SK-N-SH (cell line): ENCODE data around the gene LRIG1. TPM values are rescaled to one million over a fixed set of nuclear protein-coding genes. Genes with fewer than 3 reads are reported as not detected.

Source experiments
- CTCF ChIA-PET: fragments of 300-600, 350-600 bp; formaldehyde crosslinking; extraction: SDS; loops from one replicate; lab custom pipeline; 2021; lab: Yijun Ruan, JAX
- POLR2A ChIA-PET: fragments of 350-600 bp; sonication (Branson Sonifier 250); formaldehyde crosslinking; extraction: SDS; loops from one replicate; lab custom pipeline; 2020; ENCODE audit warnings: antibody characterized with exemption, inconsistent platforms; lab: Yijun Ruan, JAX
- DNase-seq: peaks from one replicate; pipeline ENCODE4 v3.0.0; 2012
- H2AFZ ChIP-seq: fragments of 200-600 bp; sonication (generic); 2 replicates; pipeline ENCODE4 v1.8.1; 2016; ENCODE audit warnings: antibody characterized with exemption, mild to moderate bottlenecking, low read depth
- H3F3A ChIP-seq: fragments of 200-600 bp; sonication (generic); replicated peaks from 2 replicates; pipeline ENCODE3; 2016; ENCODE audit warnings: antibody characterized with exemption, mild to moderate bottlenecking; ENCODE audit not compliant: insufficient read depth
- H3K27ac ChIP-seq, 2 experiments: fragments of 200-500 bp in 1 of 2; fragments of 200-600 bp in 1 of 2; sonication (Bioruptor generic) in 1 of 2; sonication (generic), shearing (Covaris generic) in 1 of 2; 2 replicates each; pipeline versions ENCODE4 v1.5.1 to v1.6.1; 2014 to 2016; ENCODE audit warnings: low read depth in 2 of 2, inconsistent platforms in 1 of 2, low read length in 1 of 2, mild to moderate bottlenecking in 1 of 2, mixed read lengths in 1 of 2
- H3K27me3 ChIP-seq: fragments of 200-600 bp; sonication (generic), shearing (Covaris generic); 2 replicates; pipeline ENCODE4 v1.6.1; 2016; ENCODE audit warnings: mixed run types; ENCODE audit not compliant: insufficient read depth
- H3K36me3 ChIP-seq, 2 experiments: fragments of 200-500 bp in 1 of 2; fragments of 200-600 bp in 1 of 2; sonication (Bioruptor generic) in 1 of 2; sonication (generic) in 1 of 2; replicated peaks in 1 of 2; 2 replicates each; pipeline versions ENCODE3 to v1.5.1; 2014 to 2016; ENCODE audit warnings: low read length in 1 of 2, mild to moderate bottlenecking in 1 of 2; ENCODE audit not compliant: insufficient read depth in 2 of 2, control insufficient read depth in 1 of 2
- H3K4me1 ChIP-seq, 2 experiments: fragments of 200-500 bp in 1 of 2; fragments of 200-600 bp in 1 of 2; sonication (Bioruptor generic) in 1 of 2; sonication (generic), shearing (Covaris generic) in 1 of 2; 2 replicates each; pipeline versions ENCODE4 v1.5.1 to v1.6.1; 2014 to 2016; ENCODE audit warnings: low read depth in 1 of 2, low read length in 1 of 2, mixed run types in 1 of 2; ENCODE audit not compliant: insufficient read depth in 2 of 2, control insufficient read depth in 1 of 2
- H3K4me2 ChIP-seq: fragments of 200-600 bp; sonication (generic), shearing (Covaris generic); 2 replicates; pipeline ENCODE4 v1.6.1; 2017; ENCODE audit warnings: mixed run types
- H3K4me3 ChIP-seq, 2 experiments: fragments of 200-500 bp in 1 of 2; fragments of 200-600 bp in 1 of 2; sonication (Bioruptor generic) in 1 of 2; sonication (generic), shearing (Covaris generic) in 1 of 2; 2 replicates each; pipeline versions ENCODE4 v1.5.1 to v1.8.1; 2014 to 2016; ENCODE audit warnings: low read depth in 2 of 2, inconsistent platforms in 1 of 2, low read length in 1 of 2, mild to moderate bottlenecking in 1 of 2, mixed read lengths in 1 of 2, moderate library complexity in 1 of 2
- H3K79me2 ChIP-seq: fragments of 200-600 bp; sonication (generic); 2 replicates; pipeline ENCODE4 v1.8.1; 2017; ENCODE audit warnings: mild to moderate bottlenecking; ENCODE audit not compliant: insufficient read depth
- H3K9ac ChIP-seq: fragments of 200-600 bp; sonication (generic); 2 replicates; pipeline ENCODE4 v1.6.1; 2017; ENCODE audit warnings: mixed run types
- H3K9me2 ChIP-seq: fragments of 200-600 bp; sonication (generic); 2 replicates; pipeline ENCODE4 v1.6.1; 2017; ENCODE audit warnings: mixed run types
- H3K9me3 ChIP-seq: fragments of 200-600 bp; sonication (generic); 2 replicates; pipeline ENCODE4 v1.6.1; 2017; ENCODE audit warnings: mixed run types, mild to moderate bottlenecking, moderate library complexity
- H4K20me1 ChIP-seq: fragments of 200-600 bp; sonication (generic); 2 replicates; pipeline ENCODE4 v1.6.1; 2017; ENCODE audit warnings: mild to moderate bottlenecking, mixed run types; ENCODE audit not compliant: insufficient read depth
- ELF1 ChIP-seq: IDR thresholded peaks from 2 replicates; pipeline ENCODE4 v1.4.0; 2012
- GABPA ChIP-seq: IDR thresholded peaks from 2 replicates; pipeline ENCODE4 v1.4.0; 2012; ENCODE audit warnings: low read depth, mild to moderate bottlenecking
- JUND ChIP-seq: IDR thresholded peaks from 2 replicates; pipeline ENCODE4 v1.4.0; 2012
- MXI1 ChIP-seq: IDR thresholded peaks from 2 replicates; pipeline ENCODE4 v1.6.1; 2012; ENCODE audit warnings: mild to moderate bottlenecking, low read depth, low read length, improper control_type of control experiment
- RAD21 ChIP-seq: IDR thresholded peaks from 2 replicates; pipeline ENCODE4 v1.6.1; 2012; ENCODE audit warnings: mild to moderate bottlenecking, low read length
- RCOR1 ChIP-seq: fragments of 150-350 bp; IDR thresholded peaks from 2 replicates; pipeline ENCODE4 v1.6.1; 2017; ENCODE audit warnings: antibody characterized with exemption, low read length
- RFX5 ChIP-seq: IDR thresholded peaks from 2 replicates; pipeline ENCODE4 v1.6.1; 2012; ENCODE audit warnings: mild to moderate bottlenecking, improper control_type of control experiment, low read length
- RXRA ChIP-seq: IDR thresholded peaks from 2 replicates; pipeline ENCODE4 v1.4.0; 2012; ENCODE audit warnings: low read depth, mild to moderate bottlenecking, borderline replicate concordance
- SIN3A ChIP-seq: IDR thresholded peaks from 2 replicates; pipeline ENCODE4 v1.6.1; 2012; ENCODE audit warnings: low read depth, mild to moderate bottlenecking, low read length, moderate library complexity, borderline replicate concordance
- SMC3 ChIP-seq: IDR thresholded peaks from 2 replicates; pipeline ENCODE4 v1.6.1; 2012; ENCODE audit warnings: low read depth, low read length, improper control_type of control experiment
- TAF1 ChIP-seq: IDR thresholded peaks from 2 replicates; pipeline ENCODE4 v1.6.1; 2012; ENCODE audit warnings: low read depth, mild to moderate bottlenecking, low read length, moderate library complexity, borderline replicate concordance
- TCF12 ChIP-seq: IDR thresholded peaks from 2 replicates; pipeline ENCODE4 v1.4.0; 2012
- TEAD4 ChIP-seq: IDR thresholded peaks from 2 replicates; pipeline ENCODE4 v1.4.0; 2012; ENCODE audit warnings: mild to moderate bottlenecking, borderline replicate concordance; ENCODE audit not compliant: insufficient read depth
- whole genome bisulfite sequencing: methylation state at CpG from one replicate; pipeline ENCODE4 v1.1.6; 2017; ENCODE audit warnings: low lambda C conversion rate; 5-methylcytosine and 5-hydroxymethylcytosine counted together
- polyA plus RNA-seq, 3 experiments: library from polyadenylated mRNA; depleted of rRNA; stranded (reverse); fragments of >200 nt; gene quantifications; 2 replicates each; pipeline ENCODE4 v1.2.3, GENCODE V29; 2012
- TF ChIP-seq, protein P1 (sequence below): IDR thresholded peaks from 2 replicates; pipeline ENCODE4 v1.4.0; 2012; ENCODE audit warnings: low read depth, borderline replicate concordance
- TF ChIP-seq, protein P2 (sequence below): fragments of 200-600 bp; sonication (generic); IDR thresholded peaks from 2 replicates; pipeline ENCODE4 v1.6.1; 2017; ENCODE audit warnings: antibody characterized with exemption, mild to moderate bottlenecking, moderate library complexity
- TF ChIP-seq, protein P3 (sequence below): IDR thresholded peaks from 2 replicates; pipeline ENCODE4 v1.4.0; 2012; ENCODE audit warnings: low read depth
- TF ChIP-seq, protein P4 (sequence below): IDR thresholded peaks from 2 replicates; pipeline ENCODE4 v1.6.1; 2012; ENCODE audit warnings: mild to moderate bottlenecking, low read depth, low read length, moderate library complexity
- TF ChIP-seq, protein P5 (sequence below): fragments of 150-350 bp; IDR thresholded peaks from 2 replicates; pipeline ENCODE4 v1.6.1; 2017; ENCODE audit warnings: antibody characterized with exemption, low read length, low read depth, borderline replicate concordance

Gene LRIG1
- polyA plus RNA-seq, 1 of the 3 experiments (the other 2 are of a cell fraction) = 1.7 TPM

DNA sequence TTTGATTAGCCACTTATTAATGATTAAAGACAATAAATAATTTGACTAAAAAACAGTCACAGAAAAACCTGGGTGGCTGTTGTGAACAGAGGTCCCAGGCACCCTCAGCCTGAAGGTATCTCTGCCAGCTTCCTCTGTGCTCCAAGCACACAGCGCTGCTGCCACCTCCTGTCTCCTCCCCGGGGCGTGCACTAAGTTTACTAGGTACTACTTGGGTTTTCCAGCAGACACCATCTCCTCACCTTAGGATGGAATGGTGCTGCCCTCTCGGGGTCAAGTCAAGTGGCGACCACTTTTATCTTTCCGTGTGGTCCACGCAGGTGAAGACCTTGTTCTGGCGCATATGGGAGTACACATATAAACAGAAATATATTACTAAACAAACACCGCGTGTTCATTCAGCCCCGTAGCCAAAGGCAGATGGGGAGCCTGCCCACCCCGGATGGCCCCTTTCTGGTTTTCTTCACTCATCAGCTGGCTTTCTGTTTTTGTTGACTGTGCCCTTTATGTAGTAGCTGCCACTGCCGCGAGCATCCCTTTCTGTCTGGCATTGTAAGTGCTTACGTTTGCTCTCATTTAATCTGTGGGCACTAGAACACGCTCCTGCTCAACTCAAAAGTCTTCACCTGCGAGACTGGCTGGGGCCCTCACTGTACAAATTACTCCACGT lies 128.0 kb downstream of the LRIG1 start:
- no peak overlapping the region for H3K9ac ChIP-seq
- H2AFZ ChIP-seq = no peak overlapping the region
- 76% methylated on average over 18 of the region's 18 CpGs for WGBS
- no peak overlapping the region for H3K27ac ChIP-seq
- no peaks in the 10 kb centered on the region for H3K27me3 ChIP-seq
- TF ChIP-seq TCF12 (no peak), RAD21 (peak; percentile 53), ELF1 (no peak), RCOR1 (no peak), SMC3 (peak; percentile 53), JUND (no peak), RFX5 (no peak)
- TF ChIP-seq, protein P1, sequence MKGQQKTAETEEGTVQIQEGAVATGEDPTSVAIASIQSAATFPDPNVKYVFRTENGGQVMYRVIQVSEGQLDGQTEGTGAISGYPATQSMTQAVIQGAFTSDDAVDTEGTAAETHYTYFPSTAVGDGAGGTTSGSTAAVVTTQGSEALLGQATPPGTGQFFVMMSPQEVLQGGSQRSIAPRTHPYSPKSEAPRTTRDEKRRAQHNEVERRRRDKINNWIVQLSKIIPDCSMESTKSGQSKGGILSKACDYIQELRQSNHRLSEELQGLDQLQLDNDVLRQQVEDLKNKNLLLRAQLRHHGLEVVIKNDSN = no peak
- TF ChIP-seq, protein P2, sequence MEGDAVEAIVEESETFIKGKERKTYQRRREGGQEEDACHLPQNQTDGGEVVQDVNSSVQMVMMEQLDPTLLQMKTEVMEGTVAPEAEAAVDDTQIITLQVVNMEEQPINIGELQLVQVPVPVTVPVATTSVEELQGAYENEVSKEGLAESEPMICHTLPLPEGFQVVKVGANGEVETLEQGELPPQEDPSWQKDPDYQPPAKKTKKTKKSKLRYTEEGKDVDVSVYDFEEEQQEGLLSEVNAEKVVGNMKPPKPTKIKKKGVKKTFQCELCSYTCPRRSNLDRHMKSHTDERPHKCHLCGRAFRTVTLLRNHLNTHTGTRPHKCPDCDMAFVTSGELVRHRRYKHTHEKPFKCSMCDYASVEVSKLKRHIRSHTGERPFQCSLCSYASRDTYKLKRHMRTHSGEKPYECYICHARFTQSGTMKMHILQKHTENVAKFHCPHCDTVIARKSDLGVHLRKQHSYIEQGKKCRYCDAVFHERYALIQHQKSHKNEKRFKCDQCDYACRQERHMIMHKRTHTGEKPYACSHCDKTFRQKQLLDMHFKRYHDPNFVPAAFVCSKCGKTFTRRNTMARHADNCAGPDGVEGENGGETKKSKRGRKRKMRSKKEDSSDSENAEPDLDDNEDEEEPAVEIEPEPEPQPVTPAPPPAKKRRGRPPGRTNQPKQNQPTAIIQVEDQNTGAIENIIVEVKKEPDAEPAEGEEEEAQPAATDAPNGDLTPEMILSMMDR = peak; percentile 26
- H3K79me2 ChIP-seq = no peaks in the 10 kb centered on the region
- no peak overlapping the region for H3K4me3 ChIP-seq
- no peak overlapping the region for H3K4me2 ChIP-seq
- ChIA-PET CTCF (interaction anchor here (1.2 to 1.5 kb wide), 3 partner anchors 10 to 96 kb away, joined by 3 to 5 read pairs (median 3); no protein-coding TSS in a partner anchor), POLR2A (no interaction called here)
- peaks cover 0 to 25% of the 10 kb centered on the region in 2 experiments; a peak in 1 of 4 replicates for H3K4me1 ChIP-seq
- no peaks in the 10 kb centered on the region for H3K9me2 ChIP-seq
- no peaks in the 10 kb centered on the region for H3F3A ChIP-seq
- H3K9me3 ChIP-seq = no peaks in the 10 kb centered on the region
- H4K20me1 ChIP-seq = no peaks in the 10 kb centered on the region
- no peak for DNase-seq
- H3K36me3 ChIP-seq = peaks cover 0 to 5% of the 10 kb centered on the region in 2 experiments

DNA sequence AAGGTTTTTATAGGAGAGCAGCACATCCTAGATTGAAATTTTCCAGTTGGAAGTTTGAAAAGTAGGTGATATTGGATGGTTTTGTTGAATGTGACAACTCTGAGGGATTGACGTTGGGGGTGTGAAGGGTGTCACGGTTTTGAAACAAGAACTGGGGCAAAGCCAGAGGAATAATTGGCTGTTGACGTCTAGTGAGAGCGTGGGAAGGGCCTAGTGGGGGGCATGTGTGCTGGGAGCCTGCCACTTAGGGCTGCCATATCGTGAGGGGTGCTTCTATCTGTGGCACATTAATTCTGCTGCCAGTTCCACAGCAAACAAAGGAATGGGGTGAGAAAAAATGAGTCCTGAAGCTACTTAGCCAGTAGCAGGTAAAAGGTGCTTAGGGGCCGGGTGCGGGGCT lies 129.4 kb downstream of the LRIG1 start:
- no peaks in the 10 kb centered on the region for H3K27me3 ChIP-seq
- no peaks in the 10 kb centered on the region for H4K20me1 ChIP-seq
- H3F3A ChIP-seq = no peaks in the 10 kb centered on the region
- WGBS = 93% methylated on average over 7 of the region's 7 CpGs
- H3K9me2 ChIP-seq = no peaks in the 10 kb centered on the region
- peaks cover 0 to 22% of the 10 kb centered on the region in 2 experiments; a peak in 1 of 4 replicates for H3K4me1 ChIP-seq
- H3K79me2 ChIP-seq = no peaks in the 10 kb centered on the region
- no peak overlapping the region for H3K4me2 ChIP-seq
- ChIA-PET POLR2A (no interaction called here), CTCF (interaction anchor here (0.6 to 1.5 kb wide), 2 partner anchors 18 to 94 kb away, joined by 3 read pairs; no protein-coding TSS in a partner anchor)
- H3K27ac ChIP-seq = no peak overlapping the region
- DNase-seq = no peak
- no peak overlapping the region for H2AFZ ChIP-seq
- no peak overlapping the region for H3K4me3 ChIP-seq
- no peak overlapping the region for H3K9ac ChIP-seq
- H3K36me3 ChIP-seq = peaks cover 0 to 5% of the 10 kb centered on the region in 2 experiments
- H3K9me3 ChIP-seq = no peaks in the 10 kb centered on the region
- TF ChIP-seq MXI1 (no peak), TCF12 (no peak), TAF1 (no peak), GABPA (no peak), RXRA (no peak), JUND (no peak), RCOR1 (no peak), RAD21 (no peak), TEAD4 (no peak), SMC3 (no peak), SIN3A (no peak)
- TF ChIP-seq, protein P3, sequence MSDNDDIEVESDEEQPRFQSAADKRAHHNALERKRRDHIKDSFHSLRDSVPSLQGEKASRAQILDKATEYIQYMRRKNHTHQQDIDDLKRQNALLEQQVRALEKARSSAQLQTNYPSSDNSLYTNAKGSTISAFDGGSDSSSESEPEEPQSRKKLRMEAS = no peak
- TF ChIP-seq, protein P4, sequence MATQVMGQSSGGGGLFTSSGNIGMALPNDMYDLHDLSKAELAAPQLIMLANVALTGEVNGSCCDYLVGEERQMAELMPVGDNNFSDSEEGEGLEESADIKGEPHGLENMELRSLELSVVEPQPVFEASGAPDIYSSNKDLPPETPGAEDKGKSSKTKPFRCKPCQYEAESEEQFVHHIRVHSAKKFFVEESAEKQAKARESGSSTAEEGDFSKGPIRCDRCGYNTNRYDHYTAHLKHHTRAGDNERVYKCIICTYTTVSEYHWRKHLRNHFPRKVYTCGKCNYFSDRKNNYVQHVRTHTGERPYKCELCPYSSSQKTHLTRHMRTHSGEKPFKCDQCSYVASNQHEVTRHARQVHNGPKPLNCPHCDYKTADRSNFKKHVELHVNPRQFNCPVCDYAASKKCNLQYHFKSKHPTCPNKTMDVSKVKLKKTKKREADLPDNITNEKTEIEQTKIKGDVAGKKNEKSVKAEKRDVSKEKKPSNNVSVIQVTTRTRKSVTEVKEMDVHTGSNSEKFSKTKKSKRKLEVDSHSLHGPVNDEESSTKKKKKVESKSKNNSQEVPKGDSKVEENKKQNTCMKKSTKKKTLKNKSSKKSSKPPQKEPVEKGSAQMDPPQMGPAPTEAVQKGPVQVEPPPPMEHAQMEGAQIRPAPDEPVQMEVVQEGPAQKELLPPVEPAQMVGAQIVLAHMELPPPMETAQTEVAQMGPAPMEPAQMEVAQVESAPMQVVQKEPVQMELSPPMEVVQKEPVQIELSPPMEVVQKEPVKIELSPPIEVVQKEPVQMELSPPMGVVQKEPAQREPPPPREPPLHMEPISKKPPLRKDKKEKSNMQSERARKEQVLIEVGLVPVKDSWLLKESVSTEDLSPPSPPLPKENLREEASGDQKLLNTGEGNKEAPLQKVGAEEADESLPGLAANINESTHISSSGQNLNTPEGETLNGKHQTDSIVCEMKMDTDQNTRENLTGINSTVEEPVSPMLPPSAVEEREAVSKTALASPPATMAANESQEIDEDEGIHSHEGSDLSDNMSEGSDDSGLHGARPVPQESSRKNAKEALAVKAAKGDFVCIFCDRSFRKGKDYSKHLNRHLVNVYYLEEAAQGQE = no peak
- TF ChIP-seq, protein P5, sequence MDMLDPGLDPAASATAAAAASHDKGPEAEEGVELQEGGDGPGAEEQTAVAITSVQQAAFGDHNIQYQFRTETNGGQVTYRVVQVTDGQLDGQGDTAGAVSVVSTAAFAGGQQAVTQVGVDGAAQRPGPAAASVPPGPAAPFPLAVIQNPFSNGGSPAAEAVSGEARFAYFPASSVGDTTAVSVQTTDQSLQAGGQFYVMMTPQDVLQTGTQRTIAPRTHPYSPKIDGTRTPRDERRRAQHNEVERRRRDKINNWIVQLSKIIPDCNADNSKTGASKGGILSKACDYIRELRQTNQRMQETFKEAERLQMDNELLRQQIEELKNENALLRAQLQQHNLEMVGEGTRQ = no peak
- TF ChIP-seq, protein P1 = no peak
